ENCODE results near the gene FHIT. TPM values are rescaled to one million over a fixed set of nuclear protein-coding genes. Genes with fewer than 3 reads are reported as not detected.

Gene FHIT
- total RNA-seq, 4 donors from 2014 or later = 1.6 to 12.9 (median 7.8) TPM

DNA sequence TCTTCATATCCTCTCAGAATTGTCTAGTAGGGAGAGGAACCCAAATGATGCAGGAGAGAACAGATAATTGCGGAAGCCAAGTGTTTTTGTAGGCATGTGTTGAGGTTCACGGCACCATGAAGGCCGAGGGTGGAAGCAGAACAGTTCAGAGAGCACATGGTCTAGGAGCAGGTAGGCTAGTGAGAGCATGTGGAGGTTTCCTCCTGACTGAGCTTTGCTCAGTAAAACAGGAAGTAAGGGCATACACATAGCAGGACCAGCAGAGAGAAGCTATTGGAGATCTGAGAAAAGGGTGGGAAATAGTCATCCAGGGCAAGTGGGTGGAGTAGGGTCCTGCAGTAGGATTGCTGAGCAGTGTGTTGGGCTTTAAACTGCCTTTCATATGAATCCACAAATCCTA, 491.1 kb downstream of the FHIT start:
- 96 to 97% methylated on average over 3 of the region's 3 CpGs for WGBS, 2 donors
- Histone ChIP-seq H3K4me3 (no peak overlapping the region), H3K4me1 (no peaks in the 10 kb centered on the region), H3K9me3 (no peaks in the 10 kb centered on the region), H3K27ac (no peak overlapping the region), H3K36me3 (no peaks in the 10 kb centered on the region), H3K27me3 (no peaks in the 10 kb centered on the region)
- DNase-seq (ENCODE audit: low spot score in 2 of 2) = no peak
- TF ChIP-seq POLR2A (IDR thresholded peaks at IDR 0.05) = no peak
- TF ChIP-seq EP300 (IDR thresholded peaks at IDR 0.05) = no peak
- TF ChIP-seq, protein P1, sequence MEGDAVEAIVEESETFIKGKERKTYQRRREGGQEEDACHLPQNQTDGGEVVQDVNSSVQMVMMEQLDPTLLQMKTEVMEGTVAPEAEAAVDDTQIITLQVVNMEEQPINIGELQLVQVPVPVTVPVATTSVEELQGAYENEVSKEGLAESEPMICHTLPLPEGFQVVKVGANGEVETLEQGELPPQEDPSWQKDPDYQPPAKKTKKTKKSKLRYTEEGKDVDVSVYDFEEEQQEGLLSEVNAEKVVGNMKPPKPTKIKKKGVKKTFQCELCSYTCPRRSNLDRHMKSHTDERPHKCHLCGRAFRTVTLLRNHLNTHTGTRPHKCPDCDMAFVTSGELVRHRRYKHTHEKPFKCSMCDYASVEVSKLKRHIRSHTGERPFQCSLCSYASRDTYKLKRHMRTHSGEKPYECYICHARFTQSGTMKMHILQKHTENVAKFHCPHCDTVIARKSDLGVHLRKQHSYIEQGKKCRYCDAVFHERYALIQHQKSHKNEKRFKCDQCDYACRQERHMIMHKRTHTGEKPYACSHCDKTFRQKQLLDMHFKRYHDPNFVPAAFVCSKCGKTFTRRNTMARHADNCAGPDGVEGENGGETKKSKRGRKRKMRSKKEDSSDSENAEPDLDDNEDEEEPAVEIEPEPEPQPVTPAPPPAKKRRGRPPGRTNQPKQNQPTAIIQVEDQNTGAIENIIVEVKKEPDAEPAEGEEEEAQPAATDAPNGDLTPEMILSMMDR (IDR thresholded peaks at IDR 0.05) = no peak

DNA sequence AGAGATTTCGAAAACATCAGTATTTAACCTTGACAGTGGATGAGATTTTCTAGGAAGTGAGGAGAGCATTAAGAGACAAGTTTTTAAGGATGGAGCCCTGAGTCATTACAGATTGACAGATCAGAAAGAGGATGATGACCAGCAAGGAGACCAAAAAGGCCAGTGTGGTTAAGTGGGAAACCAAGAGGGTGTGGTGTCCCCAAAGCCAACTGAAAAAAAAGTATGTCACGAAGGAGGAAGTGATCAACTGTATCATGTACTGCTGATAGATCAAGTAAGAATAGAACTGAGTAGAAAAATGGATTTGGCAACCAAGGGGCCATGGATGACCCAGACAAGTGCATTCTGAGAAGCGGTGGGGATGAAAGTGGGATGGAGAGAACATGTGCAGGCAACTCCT, 491.8 kb downstream of the FHIT start:
- no peaks in the 10 kb centered on the region for H3K27me3 ChIP-seq
- H3K4me1 ChIP-seq = no peaks in the 10 kb centered on the region
- H3K36me3 ChIP-seq = no peaks in the 10 kb centered on the region
- no peak overlapping the region for H3K27ac ChIP-seq
- no peak for DNase-seq (ENCODE audit: low spot score in 2 of 2)
- H3K4me3 ChIP-seq = no peak overlapping the region
- TF ChIP-seq EP300 (IDR thresholded peaks at IDR 0.05) (no peak), POLR2A (IDR thresholded peaks at IDR 0.05) (no peak)
- H3K9me3 ChIP-seq = no peaks in the 10 kb centered on the region
- 81 to 92% methylated on average over 3 of the region's 3 CpGs for WGBS, 2 donors

DNA sequence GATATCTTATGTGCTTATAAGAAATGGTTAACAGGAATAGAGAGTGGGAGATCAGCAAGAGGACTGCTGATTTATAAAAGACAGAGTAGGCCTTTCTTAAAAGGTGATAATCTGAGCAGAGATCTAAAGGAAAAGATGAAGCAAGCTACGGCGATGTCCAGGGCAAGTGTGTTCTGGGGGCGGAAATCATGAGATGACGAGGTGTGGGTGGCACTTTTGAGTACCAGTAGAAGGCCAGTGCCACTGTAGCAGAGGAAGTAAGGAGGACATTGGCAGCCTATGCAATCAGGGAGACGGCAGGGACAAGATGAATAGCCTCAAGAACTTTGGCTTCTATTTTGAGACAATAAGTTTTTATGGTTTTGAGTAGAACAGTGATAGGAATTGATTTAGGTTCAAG, 492.4 kb downstream of the FHIT start:
- no peaks in the 10 kb centered on the region for H3K4me1 ChIP-seq
- H3K36me3 ChIP-seq = no peaks in the 10 kb centered on the region
- no peak for DNase-seq (ENCODE audit: low spot score in 2 of 2)
- no peaks in the 10 kb centered on the region for H3K9me3 ChIP-seq
- TF ChIP-seq, protein P1 (IDR thresholded peaks at IDR 0.05) = no peak
- TF ChIP-seq EP300 (IDR thresholded peaks at IDR 0.05) = no peak
- no peak for TF ChIP-seq POLR2A (IDR thresholded peaks at IDR 0.05)
- H3K27me3 ChIP-seq = no peaks in the 10 kb centered on the region
- WGBS, 2 donors = 84 to 89% methylated on average over 5 of the region's 5 CpGs
- no peak overlapping the region for H3K4me3 ChIP-seq
- no peak overlapping the region for H3K27ac ChIP-seq

DNA sequence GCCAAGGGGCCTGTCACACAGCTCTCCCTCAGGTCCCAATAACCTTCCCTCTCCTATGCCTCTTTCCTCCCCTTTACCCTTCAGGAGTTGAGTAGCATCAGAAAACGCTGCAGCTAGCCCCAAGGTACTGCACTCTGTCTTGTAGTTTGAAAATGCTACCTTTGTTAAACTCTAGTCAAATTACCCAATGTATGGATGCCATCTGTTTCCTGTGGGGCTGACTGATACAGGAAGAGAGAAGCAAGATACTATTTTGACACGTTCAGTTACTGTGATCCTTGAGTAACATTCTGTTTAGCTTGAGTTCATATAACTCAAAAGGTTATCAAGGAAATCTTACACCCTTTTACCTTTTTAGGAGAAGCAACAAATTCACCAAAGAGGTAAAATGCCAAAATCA, 493.1 kb downstream of the FHIT start:
- no peaks in the 10 kb centered on the region for H3K27me3 ChIP-seq
- H3K4me1 ChIP-seq = no peaks in the 10 kb centered on the region
- no peak overlapping the region for H3K27ac ChIP-seq
- H3K4me3 ChIP-seq = no peak overlapping the region
- TF ChIP-seq EP300 (IDR thresholded peaks at IDR 0.05) = no peak
- TF ChIP-seq POLR2A (IDR thresholded peaks at IDR 0.05) = no peak
- TF ChIP-seq, protein P1 (IDR thresholded peaks at IDR 0.05) = no peak
- whole genome bisulfite sequencing, 2 donors = 63 to 66% methylated on average over 2 of the region's 2 CpGs
- DNase-seq (ENCODE audit: low spot score in 2 of 2) = no peak
- no peaks in the 10 kb centered on the region for H3K9me3 ChIP-seq
- H3K36me3 ChIP-seq = no peaks in the 10 kb centered on the region

DNA sequence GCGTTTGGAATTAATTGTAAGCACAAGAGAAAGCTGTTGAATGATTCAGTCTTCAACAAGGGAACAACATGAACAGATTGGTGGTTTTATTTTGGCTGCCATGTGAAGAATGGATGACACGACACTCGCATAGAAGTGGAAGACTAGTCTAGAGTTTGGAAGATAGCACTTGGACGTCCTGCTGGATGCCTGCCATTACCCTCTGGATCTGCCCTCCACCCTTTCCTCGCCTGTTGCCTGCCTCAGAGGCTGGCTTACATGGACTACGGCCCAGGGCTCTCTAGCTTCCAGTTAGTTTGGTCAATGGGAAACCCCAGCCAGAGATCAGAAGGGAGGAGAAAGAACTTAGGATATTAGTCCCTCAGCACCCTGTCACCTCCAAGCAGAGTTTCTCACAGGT, 493.5 kb downstream of the FHIT start:
- no peak overlapping the region for H3K4me3 ChIP-seq
- DNase-seq (ENCODE audit: low spot score in 2 of 2) = no peak
- no peaks in the 10 kb centered on the region for H3K36me3 ChIP-seq
- 75 to 77% methylated on average over 6 of the region's 6 CpGs for WGBS, 2 donors
- no peak overlapping the region for H3K27ac ChIP-seq
- TF ChIP-seq POLR2A (IDR thresholded peaks at IDR 0.05) (no peak), EP300 (IDR thresholded peaks at IDR 0.05) (no peak)
- TF ChIP-seq, protein P1 (IDR thresholded peaks at IDR 0.05) = no peak
- no peaks in the 10 kb centered on the region for H3K9me3 ChIP-seq
- H3K27me3 ChIP-seq = no peaks in the 10 kb centered on the region
- H3K4me1 ChIP-seq = no peaks in the 10 kb centered on the region
